ENCODE results near the gene ANO2.
"Not testable (repeated sequence)": the region's sequence is repeated elsewhere in the genome, so short reads cannot be mapped to it uniquely, and the experiment has no call there.

The ANO2 gene

DNA sequence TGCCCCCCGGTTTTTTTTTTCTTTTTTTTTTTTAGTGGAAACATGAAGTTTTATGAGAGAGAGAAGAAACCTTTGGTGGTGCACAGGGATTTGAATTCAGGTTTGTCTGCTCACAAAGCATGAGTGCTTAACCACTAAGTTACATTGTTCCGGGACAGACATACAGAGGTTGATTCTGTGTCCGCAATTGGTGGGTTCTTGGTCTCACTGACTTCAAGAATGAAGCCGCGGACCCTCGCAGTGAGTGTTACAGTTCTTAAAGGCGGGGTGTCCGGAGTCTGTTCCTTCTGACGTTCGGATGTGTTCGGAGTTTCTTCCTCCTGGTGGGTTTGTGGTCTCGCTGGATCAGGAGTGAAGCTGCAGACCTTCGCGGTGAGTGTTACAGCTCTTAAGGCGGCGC, 57.2 kb downstream of the ANO2 start:
- not testable (repeated sequence) for DNase-seq (ENCODE audit: low read depth)

DNA sequence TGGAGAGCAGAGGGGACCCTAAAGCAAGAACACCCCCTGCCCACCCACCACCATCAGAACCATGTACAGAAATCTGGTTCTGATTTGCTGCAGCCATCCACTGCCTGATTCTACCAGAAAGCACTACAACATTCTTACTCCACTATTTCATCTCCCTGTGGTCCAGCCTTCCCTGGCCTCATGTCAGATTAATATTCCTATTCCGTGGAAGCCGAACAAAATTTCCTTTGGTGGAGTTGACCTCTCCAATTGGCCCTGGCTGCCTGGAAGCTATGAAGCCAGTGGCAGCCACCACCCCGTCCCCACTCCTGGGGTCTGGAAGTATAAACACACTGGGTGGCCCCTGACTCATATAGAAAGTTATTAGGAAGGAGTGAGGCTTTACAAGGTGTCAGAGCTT, 60.2 kb downstream of the ANO2 start:
- no peak for DNase-seq (ENCODE audit: low read depth)

DNA sequence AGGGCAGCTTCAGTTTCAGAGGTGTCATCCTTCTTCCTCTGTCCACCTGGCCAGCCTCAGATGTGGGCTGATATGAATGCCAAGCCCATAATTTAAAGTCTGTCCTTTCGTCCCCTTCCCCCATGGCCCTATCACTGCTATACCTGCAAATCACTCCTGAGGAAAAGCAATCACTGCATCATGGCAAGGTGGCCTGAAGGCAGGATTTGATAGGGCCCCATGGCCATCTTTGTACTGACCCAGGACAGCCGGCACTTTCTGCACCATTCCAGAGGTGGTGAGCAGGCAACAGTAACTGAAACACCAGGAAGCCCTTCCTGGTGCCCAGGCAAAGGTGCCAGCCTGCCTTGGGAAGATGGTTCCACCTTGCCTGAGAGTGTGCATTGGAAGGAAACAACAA, 60.8 kb downstream of the ANO2 start:
- no peak for DNase-seq (ENCODE audit: low read depth)

DNA sequence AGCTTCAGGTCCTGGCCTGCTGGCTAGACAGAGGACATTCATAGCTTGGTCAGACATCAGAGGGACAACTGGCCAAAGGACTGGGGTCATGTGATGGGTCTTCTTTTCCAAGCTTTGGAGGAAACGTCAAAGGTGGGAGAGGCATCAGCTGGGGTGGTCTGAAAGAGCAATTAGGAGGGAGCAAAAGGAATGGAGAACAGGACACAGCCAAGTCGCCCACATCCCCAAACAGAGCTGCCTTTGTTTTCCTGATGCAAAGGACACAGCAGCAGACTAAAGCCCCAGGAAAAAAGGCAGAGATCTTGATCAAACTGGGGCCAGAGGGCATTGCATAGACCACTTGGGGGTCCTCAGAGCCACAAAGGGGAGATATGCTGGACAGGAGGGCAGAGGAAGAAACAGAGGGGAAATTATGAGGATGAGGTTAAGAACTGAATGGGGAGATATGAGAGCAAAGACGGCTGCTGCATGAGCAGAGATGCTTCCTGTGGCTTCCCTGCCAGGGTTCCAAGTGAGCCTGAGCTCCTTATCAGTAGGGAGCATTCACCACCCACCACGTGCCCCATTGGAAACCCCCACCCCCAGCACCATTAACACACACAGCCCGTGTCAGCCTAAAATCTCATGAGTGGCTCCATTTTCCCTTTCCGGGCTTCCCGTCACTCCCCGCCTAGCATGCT, 62.4 kb downstream of the ANO2 start:
- DNase-seq (ENCODE audit: low read depth): no peak

DNA sequence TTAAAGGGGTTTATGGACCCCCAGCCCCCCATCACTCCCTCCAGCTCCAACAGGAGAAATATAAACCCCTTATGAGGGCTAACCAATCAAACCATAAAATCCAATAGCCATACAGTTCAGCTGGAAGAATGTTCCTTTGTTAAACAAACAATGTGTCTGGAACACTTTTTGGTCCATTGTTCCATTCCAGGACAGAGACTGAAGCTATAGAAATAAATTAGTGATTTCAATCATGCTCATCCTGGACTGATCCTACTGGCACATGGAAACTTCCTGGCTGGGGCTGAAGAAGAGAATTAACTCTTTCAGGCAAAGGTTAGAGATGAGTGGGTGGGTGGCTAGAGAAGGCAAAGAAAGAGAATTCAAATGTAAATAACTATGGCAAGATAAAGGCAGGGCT, 63.4 kb downstream of the ANO2 start:
- DNase-seq (ENCODE audit: low read depth): no peak

DNA sequence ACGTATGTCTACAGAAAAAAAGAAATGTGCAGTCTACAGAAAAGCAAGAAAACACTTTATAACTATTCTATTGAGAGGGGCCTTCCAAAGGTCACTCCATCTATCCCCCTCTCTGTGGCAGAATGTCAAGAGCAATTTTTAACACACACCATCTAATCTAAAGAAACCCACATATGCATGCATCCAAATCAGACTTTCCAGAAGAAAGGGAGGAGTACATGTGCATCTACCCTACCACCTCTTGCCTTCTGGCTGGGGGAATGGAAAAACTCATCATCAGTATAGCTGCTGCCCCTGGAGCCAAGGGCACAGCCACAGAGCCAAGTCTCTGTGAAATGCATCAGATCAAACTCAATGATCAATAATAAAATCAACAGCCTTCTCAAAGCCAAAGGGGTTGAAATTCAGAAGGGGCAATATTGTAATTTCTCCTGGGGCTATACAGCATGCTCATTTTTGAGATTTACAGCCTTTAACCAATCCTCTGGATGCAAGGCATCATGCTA, 63.9 kb downstream of the ANO2 start:
- DNase-seq (ENCODE audit: low read depth): no peak

DNA sequence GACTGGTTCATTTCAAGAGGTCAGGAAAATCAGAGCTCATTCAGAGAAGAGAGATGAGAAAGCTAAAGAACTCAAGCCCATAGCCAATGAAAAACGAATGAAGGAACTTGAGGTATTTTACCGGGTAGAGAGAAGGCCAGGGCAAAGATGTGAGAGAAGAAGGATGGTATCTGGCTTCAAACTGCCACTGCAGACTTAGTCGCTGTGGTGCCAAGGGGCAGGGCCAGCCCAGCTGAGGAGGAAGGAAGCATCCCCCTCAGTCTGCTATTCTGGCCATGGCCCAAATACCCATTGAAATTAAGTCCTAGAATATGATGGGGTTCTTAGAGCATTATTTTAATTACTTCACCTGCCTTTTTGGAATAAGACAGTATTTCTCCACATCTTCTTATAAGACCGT, 69.2 kb downstream of the ANO2 start:
- no peak for DNase-seq (ENCODE audit: low read depth)

DNA sequence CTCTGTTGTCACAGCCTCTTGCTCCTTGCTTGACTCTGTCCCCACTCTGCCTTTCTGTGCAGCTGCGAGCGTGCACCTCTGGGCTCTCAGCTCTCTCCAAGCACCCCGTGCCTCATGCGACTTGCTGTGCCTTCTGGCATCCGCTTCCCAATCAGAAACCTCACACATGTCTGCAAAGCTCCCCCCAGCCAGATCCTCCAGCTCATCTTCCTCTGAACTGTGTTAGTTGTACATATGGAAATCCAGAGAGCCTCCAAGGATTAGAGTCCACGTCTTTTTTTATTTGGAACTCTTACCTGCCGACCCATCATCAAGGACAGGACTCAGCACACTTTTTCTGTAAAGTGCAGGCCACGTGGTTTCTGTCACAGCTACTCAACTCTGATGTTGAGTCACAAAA, 70.5 kb downstream of the ANO2 start:
- DNase-seq (ENCODE audit: low read depth): no peak

DNA sequence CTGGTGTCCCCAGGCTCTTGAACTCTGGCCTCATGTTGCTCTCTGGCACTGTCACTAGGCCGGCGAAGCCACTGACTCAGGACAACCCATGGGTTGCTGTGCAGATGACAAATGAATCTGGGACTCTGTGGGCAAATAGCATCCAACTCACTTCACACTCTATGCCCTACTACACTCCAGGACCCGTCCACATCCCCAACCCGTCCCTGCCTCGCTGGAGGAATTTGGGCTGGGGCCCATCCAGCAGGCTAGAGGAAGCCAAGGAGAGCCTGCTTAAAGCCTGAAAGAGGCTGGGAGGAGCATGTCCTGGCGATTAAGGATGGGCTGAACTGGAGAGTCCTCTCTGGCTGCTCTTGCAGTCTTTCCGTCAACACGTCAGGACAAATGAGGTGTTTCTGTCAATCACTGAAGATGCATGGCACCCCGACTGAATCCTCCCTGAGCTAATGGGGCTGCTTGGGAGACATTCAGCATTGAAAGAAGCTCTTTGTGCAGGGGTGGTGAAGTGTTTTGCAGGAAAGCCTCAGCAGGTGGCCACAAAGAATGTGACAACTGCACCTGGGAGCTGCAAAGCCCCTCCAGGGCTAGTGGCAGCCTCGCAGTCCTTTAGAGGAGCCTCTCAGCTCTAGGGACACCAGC, 71.7 kb downstream of the ANO2 start:
- DNase-seq (ENCODE audit: low read depth): no peak

DNA sequence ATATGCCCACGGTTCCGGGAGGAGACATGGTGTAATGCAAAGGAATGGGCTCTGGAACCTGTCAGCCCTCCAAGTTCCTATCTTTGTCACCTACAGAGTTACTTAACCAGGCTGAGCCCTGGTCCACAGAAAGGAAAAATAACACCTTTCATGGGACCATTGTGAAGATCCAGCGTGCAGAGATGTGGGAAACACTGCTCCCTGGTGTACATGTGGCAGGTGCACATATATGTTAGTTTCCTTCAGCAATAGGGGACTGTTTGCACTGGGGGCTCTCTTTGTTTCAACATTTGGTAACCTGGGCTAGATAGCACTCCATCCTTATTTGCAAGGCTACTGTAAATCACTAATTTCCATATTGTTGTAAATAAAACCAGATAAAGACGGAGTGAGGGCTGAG, 72.3 kb downstream of the ANO2 start:
- no peak for DNase-seq (ENCODE audit: low read depth)

DNA sequence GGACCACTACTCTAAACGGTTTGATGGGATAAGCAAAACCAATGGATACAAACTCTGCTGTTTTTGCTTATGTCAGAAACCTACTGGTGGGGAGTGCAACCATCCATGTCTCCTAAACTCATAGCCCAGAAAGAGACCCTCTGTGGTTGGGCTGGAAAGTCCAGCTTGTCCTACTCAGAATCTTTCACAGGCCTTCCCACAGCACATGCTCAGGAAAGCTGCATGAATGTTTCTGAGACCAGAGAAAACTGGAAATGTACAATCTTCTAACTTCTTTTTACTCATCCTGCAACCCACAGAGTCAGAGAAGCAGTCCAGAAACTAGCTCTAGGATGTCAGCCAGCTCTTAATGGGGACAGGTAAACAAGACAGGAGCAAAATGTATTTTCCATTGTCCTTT, 73.3 kb downstream of the ANO2 start:
- DNase-seq (ENCODE audit: low read depth): no peak

DNA sequence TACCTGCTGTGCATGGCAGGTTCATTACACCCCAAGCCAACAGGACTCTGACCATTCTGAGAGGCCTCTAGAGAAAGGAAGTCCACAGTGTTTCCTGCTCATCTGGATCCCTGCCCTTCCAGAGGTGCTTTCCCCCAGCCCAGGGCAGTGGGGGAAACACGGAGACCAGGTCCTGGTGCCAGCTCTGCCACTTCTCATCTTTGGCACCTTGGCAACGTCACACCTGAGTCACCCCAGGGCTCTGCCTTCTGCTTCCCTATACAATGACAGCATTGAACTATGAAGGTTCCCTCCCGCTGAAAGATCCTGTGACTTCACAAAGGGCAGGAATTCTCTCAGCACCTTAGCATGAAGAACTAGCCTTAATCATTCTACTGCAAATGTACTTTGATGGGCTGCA, 74.9 kb downstream of the ANO2 start:
- DNase-seq (ENCODE audit: low read depth): no peak

DNA sequence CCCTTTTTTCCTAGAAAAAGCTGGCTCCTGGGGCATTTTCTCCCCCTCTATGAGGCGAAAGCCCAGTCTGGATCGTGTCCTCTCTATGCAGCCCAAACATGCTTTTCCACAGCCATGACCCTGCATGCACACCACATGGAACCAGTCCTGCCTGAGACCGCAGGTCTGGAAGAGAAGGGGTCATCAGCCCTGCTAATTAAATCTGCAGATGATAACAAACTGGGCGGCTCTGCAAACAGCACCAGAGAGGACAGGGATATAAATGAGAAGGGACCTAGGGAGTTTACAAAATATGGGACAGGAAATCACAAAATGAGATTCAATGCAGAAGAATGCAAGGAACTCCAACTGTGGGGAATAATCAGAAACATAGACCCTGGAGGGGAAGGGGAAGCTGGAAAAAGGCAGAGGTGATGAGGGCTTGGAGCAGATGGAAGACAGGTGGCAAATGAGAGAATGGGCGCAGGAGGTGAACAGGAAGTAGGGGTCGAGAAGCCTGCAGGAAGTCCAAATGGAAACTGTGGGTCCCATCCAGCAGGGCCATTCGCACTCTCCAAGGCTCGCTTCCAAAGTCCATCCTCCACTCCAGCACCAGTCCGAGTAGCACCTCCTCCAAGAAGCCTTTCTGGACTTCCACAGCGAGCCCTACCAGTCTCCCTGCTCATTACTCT, 76.3 kb downstream of the ANO2 start:
- no peak for DNase-seq (ENCODE audit: low read depth)

DNA sequence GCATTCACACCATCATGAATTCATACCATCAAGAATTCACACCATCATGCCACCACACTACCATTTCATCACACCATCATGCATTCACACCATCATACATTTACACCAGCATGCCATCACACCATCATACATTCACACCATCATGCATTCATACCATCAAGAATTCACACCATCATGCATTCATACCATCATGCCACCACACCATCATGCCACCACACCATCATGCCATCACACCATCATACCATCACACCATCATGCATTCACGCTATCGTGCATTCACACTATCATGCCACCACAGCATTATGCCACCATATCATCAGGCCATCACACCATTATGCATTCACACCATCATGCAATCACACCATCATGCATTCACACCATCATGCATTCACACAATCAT, 79.7 kb downstream of the ANO2 start:
- no peak for DNase-seq (ENCODE audit: low read depth)

DNA sequence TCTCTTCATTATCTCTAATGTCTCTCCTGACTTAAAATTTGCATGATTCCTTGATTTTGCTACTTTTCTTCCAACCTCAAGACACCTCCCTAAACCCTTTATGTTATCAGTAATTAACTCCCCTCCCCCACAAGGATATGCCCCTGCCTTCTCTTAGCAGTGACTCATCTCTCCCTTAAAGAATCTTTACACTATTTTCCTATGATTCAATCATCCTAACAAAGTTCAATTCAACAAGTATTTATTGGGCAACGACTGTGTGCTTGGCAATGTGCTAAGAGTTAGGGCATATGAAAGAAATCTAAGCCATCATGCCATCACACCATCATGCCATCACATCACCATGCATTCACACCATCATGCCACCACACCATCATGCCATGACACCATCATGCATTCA, 80.1 kb downstream of the ANO2 start:
- no peak for DNase-seq (ENCODE audit: low read depth)

DNA sequence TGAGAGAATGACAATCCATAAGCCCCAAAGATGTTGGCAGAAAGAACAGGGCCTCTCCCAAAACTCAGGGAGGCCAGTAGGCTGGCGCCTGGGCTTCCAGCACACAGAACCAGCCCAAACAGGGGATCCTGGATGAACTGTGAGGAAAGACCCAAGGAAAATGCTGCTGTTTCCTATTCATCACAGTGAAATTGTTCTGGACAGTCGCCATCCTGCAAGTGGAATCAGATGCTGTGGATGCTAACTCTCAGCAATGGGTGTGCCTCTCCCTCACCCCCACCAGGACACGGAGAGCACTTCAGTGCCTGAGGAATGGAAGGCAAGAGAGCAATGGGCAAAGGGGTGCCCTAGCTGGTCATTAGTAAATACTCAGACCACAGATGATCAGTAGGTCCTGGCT, 80.8 kb downstream of the ANO2 start:
- DNase-seq (ENCODE audit: low read depth): no peak

DNA sequence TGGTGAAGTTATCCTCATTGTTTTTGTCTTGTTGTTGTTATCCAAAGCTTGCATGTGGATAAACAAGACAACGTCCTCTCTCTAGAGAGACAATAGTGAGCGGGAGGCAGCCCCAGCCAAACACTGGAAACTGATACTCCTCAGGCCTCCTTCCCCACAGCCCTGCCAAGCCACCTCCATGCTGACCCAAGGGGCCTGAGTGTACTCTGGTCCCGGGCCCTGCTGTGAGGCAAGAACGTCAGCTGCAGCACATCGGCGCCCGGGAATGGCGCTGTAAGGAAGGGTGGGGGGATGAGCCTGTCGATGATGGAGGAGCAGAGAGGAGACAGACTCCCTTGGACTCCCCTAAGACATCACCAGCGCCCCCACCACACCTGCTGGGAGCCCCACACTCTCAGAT, 83.6 kb downstream of the ANO2 start:
- no peak for DNase-seq (ENCODE audit: low read depth)

DNA sequence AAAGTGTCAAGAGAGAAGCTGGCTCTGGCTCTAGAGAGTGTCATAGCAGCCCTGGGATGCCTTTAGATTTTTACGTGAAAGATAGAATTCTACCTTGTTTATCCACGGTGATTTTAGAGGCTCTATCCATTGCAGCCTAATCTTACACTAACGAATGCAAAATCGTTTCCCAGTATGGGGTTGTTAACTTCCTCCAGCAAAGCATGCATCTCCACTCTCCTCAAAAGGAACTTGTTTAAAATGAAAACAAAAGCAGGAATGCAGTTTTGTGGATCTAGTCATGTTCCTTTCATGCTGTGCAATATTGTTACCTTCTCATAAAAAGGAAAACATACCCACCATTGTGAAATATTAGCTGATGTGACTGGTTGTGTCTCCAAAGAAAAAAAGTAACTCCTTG, 88.4 kb downstream of the ANO2 start:
- DNase-seq (ENCODE audit: low read depth): no peak

DNA sequence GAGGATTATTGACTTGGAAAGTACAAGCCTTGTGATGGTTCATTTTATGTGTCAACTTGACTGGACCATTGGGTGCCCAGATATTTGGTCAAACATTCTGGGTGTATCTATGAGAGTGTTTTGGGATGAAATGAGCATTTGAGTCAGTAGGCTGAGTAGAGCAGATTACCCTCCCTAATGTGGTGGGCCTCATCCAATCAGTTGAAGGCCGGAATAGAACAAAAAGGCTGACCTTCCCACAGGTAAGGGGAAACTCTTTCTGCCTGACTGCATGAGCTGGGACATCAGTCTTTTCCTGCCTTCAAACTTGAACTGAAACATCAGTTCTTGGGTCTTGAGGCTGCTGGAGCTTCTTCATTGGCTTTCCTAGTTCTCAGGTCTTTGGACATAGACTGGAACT, 98.1 kb downstream of the ANO2 start:
- DNase-seq (ENCODE audit: low read depth): no peak

DNA sequence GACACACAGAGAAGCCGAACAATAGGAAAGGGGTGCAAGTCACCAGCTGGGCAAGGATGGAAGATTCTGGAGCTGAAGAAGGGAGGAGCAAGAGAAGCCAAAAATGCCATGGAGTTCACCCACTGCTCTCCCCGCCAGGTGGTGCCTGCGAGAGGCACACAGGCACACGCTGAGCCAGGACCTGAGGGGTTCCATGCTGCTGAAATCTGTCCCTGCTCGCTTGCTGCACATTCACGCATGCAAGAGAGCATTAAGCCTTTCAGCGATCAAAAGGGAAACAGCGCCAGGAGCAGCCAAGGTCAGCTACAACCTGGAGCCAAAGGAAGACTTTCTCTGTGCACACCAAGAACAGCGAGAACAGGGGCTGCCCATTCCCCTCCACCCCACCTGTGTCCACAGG, 104.1 kb downstream of the ANO2 start:
- DNase-seq (ENCODE audit: low read depth): no peak

DNA sequence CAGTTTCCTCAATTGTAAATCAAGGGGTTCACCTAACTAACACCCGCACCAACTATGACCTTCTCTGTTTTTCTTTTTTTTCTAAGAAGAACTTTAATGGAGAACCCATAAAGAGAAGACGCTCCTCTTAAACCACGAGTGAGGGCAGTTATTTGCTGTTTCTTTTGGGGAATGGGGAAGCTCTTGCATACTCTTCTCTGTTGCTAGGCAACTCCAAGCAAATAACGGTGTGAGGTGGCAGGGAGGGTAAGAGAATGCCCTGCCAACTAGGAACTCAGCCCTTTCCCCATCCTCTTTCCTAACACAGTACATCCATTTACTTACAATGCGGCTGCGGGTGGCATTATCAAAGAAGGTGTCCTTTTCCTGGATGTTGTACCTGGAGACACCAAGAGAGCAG, 114.9 kb downstream of the ANO2 start:
- DNase-seq (ENCODE audit: low read depth): no peak

DNA sequence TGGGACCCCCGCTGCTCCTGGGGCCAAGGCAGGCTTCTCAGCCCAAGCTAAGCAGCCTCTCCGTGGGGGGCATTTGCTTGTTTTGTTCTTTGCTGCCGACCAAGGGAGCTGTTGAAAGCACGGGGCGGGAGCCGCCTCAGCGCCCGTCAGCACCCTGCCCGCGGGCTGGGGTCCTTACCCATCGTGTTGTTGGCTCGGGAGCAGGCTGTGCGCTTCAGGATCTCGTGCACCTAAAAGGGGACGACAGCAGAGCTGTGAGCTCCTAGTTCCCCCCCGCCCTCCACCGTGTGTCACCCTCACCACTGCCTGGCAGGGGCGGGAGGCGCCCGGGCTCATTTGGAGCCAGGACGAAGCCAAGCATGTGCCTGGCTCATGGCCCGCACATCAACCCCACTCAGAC, 117.5 kb downstream of the ANO2 start:
- no peak for DNase-seq (ENCODE audit: low read depth)

DNA sequence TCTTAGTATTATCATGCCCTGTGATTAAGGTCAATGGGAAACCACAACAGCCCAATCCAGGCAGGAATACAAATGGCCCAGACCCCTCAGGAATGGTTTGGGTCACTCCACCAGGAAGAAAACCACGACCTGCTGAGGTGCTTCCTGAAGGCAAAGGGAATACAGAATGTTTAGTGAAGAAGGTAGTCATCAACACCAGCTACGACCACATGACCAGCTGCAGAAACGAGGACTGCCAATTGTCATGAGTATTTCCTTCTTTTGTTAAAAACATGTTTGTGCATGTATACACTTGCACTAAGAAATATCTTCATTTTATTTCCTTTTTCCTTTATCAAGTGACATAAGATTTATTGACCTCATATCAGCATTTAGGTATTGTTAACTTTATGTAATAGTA, 119.3 kb downstream of the ANO2 start:
- DNase-seq (ENCODE audit: low read depth): not testable (repeated sequence)

DNA sequence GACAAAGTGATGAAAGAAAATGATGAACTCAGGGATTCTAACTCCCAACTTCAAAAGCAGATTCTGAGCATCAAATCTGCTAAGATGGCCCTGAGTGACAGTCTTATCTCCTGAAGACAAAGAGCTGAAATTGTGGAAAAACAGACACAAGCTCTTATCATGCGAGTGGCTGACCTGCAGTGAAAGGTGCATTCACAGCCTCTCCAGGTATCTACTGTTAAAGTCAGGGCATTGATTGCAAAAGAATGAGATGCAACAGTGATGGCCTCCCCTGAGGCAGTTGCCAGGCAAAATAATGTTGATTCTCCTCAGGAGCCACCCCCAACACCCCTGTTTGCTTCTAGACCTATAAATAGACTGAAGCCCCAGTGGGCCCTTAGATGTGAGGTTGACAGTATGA, 126.2 kb downstream of the ANO2 start:
- not testable (repeated sequence) for DNase-seq (ENCODE audit: low read depth)
